Neutrophil (primary cell): ENCODE results near the gene SLC34A3.

Source experiments
- H3K27ac ChIP-seq: fragments of 200-600 bp; sonication (generic); 2 replicates; pipeline ENCODE4 v1.5.1; 2016; ENCODE audit warnings: mild to moderate bottlenecking, moderate library complexity
- H3K27me3 ChIP-seq: fragments of 200-600 bp; sonication (generic); 2 replicates; pipeline ENCODE4 v1.6.0; 2016; ENCODE audit warnings: mild to moderate bottlenecking
- H3K36me3 ChIP-seq: fragments of 200-600 bp; sonication (generic); 2 replicates; pipeline ENCODE4 v1.5.1; 2017
- H3K4me1 ChIP-seq, 2 experiments: fragments of 200-600 bp in 1 of 2; sonication (generic) in 1 of 2; 1 replicate in 1 of 2; 2 replicates in 1 of 2; pipeline versions ENCODE4 v1.5.1 to v1.6.1; 2013 to 2016; ENCODE audit warnings: low read depth in 1 of 2, low read length in 1 of 2, mild to moderate bottlenecking in 1 of 2, moderate library complexity in 1 of 2; ENCODE audit not compliant: control insufficient read depth in 1 of 2, insufficient read depth in 1 of 2
- H3K4me3 ChIP-seq, 2 experiments: fragments of 200-600 bp in 1 of 2; sonication (generic) in 1 of 2; 1 replicate in 1 of 2; 2 replicates in 1 of 2; pipeline ENCODE4 v1.5.1; 2013 to 2016; ENCODE audit warnings: low read depth in 1 of 2, low read length in 1 of 2, mild to moderate bottlenecking in 1 of 2, moderate library complexity in 1 of 2
- H3K9me3 ChIP-seq: fragments of 200-600 bp; sonication (generic); 2 replicates; pipeline ENCODE4 v1.5.1; 2016
- CTCF ChIP-seq: fragments of 200-600 bp; sonication (generic); IDR thresholded peaks from 2 replicates; pipeline ENCODE4 v1.5.1; 2016; ENCODE audit warnings: antibody characterized with exemption

SLC34A3 gene

GRCh38 chr9:137185921-137186320 lies 44.8 kb upstream of the SLC34A3 start:
- Histone ChIP-seq H3K4me1 (peaks cover 34% of the 10 kb centered on the region in 2 experiments), H3K4me3 (no peak overlapping the region), H3K9me3 (no peaks in the 10 kb centered on the region), H3K36me3 (peaks cover 77% of the 10 kb centered on the region), H3K27me3 (no peaks in the 10 kb centered on the region), H3K27ac (no peak overlapping the region)
- no peak for TF ChIP-seq CTCF

- H3K4me1 ChIP-seq = peaks cover 34% of the 10 kb centered on the region in 2 experiments
- H3K4me3 ChIP-seq = no peak overlapping the region
- TF ChIP-seq CTCF = no peak
- H3K27me3 ChIP-seq = no peaks in the 10 kb centered on the region
- H3K27ac ChIP-seq = no peak overlapping the region
- peaks cover 77% of the 10 kb centered on the region for H3K36me3 ChIP-seq
- H3K9me3 ChIP-seq = no peaks in the 10 kb centered on the region
Measured at GRCh38 chr9:137186385-137186784, 44.3 kb upstream of the SLC34A3 start.

GRCh38 chr9:137187386-137187785 lies 43.3 kb upstream of the SLC34A3 start:
- H3K27ac ChIP-seq = peak overlapping the region; percentile 98
- peaks cover 67% of the 10 kb centered on the region for H3K36me3 ChIP-seq
- H3K9me3 ChIP-seq = no peaks in the 10 kb centered on the region
- H3K4me1 ChIP-seq = peaks cover 34% of the 10 kb centered on the region in 2 experiments
- TF ChIP-seq CTCF = no peak
- H3K27me3 ChIP-seq = no peaks in the 10 kb centered on the region
- H3K4me3 ChIP-seq = peak overlapping the region; percentile 81 to 97

- Histone ChIP-seq H3K4me1 (peaks cover 34% of the 10 kb centered on the region in 2 experiments), H3K9me3 (no peaks in the 10 kb centered on the region), H3K36me3 (peaks cover 60% of the 10 kb centered on the region), H3K27ac (peak overlapping the region; percentile 98), H3K4me3 (peak overlapping the region; percentile 81 to 97), H3K27me3 (no peaks in the 10 kb centered on the region)
- TF ChIP-seq CTCF = no peak
Measured at GRCh38 chr9:137188086-137188489, 42.6 kb upstream of the SLC34A3 start.

- peak within 1 kb of the TSS; percentile 98 for H3K27ac ChIP-seq
- peaks cover 54% of the 10 kb centered on the region for H3K36me3 ChIP-seq
- no peaks in the 10 kb centered on the region for H3K9me3 ChIP-seq
- H3K4me3 ChIP-seq = peak within 1 kb of the TSS; percentile 81 to 97
- peak; percentile 76 for TF ChIP-seq CTCF
- H3K27me3 ChIP-seq = no peaks in the 10 kb centered on the region
- peaks cover 34% of the 10 kb centered on the region in 2 experiments for H3K4me1 ChIP-seq
Measured at GRCh38 chr9:137188490-137189296, 42.0 kb upstream of the SLC34A3 start, which contains the start of the genes ANAPC2 and SSNA1. ANAPC2 (minus strand) TSS chr9:137188560; CDS start chr9:137188532, 28 bp downstream. SSNA1 (plus strand) TSS chr9:137188676; CDS start chr9:137188727, 51 bp downstream.
